Esophagus squamous epithelium (tissue), 4 donors: ENCODE data around the gene RFC1.

Experiments
- POLR2A ChIP-seq, 4 donors: fragments of 450-650 bp; IDR thresholded peaks; one replicate each; pipeline ENCODE4 v1.6.1; 2017; ENCODE audit warnings: antibody characterized with exemption in 4 of 4, mild to moderate bottlenecking in 4 of 4, moderate library complexity in 3 of 4
- TF ChIP-seq, protein P1 (sequence below), 6 experiments: fragments of 450-650 bp in 4 of 6; fragments of 200-600 bp in 2 of 6; sonication (generic) in 2 of 6; IDR thresholded peaks; one replicate each; pipeline ENCODE4 v1.5.1; 2016 to 2019; ENCODE audit warnings: antibody characterized with exemption in 6 of 6, mild to moderate bottlenecking in 4 of 6, moderate library complexity in 4 of 6

DNA sequence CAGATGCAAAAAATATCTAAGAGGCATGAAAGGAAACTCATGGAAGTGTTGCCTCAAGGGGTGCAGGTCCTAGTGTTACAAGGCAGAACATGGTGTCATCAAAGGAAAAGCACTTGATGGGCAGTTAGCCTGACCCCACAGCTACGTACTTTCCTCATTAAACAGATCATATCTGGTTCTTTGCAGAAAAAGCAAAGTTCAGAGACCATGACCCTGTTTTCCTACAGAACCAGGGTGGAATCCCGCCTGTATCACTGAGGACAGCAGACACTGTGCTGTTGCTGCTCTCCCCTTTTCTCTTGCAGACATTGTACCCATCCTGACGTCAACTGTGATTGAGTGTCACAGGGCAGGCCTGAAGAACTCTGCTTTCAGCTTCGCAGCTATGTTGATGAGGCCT lies 91.7 kb downstream of the RFC1 start:
- TF ChIP-seq, protein P1, sequence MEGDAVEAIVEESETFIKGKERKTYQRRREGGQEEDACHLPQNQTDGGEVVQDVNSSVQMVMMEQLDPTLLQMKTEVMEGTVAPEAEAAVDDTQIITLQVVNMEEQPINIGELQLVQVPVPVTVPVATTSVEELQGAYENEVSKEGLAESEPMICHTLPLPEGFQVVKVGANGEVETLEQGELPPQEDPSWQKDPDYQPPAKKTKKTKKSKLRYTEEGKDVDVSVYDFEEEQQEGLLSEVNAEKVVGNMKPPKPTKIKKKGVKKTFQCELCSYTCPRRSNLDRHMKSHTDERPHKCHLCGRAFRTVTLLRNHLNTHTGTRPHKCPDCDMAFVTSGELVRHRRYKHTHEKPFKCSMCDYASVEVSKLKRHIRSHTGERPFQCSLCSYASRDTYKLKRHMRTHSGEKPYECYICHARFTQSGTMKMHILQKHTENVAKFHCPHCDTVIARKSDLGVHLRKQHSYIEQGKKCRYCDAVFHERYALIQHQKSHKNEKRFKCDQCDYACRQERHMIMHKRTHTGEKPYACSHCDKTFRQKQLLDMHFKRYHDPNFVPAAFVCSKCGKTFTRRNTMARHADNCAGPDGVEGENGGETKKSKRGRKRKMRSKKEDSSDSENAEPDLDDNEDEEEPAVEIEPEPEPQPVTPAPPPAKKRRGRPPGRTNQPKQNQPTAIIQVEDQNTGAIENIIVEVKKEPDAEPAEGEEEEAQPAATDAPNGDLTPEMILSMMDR (IDR thresholded peaks at IDR 0.05) = no peak
- no peak for TF ChIP-seq POLR2A (IDR thresholded peaks at IDR 0.05)
